ENCODE measurements around the gene GAL3ST3.
"Not testable (repeated sequence)": the region's sequence is repeated elsewhere in the genome, so short reads cannot be mapped to it uniquely, and the experiment has no call there.

GAL3ST3 gene, protein sequence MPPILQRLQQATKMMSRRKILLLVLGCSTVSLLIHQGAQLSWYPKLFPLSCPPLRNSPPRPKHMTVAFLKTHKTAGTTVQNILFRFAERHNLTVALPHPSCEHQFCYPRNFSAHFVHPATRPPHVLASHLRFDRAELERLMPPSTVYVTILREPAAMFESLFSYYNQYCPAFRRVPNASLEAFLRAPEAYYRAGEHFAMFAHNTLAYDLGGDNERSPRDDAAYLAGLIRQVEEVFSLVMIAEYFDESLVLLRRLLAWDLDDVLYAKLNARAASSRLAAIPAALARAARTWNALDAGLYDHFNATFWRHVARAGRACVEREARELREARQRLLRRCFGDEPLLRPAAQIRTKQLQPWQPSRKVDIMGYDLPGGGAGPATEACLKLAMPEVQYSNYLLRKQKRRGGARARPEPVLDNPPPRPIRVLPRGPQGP

GRCh38 chr11:66048547-66049323 is at the start of gene GAL3ST3:
Gene GAL3ST3 (minus strand): TSS chr11:66049161. CDS start chr11:66045415, 3,746 bp downstream.
- FAIRE-seq, result no peak

GRCh38 chr11:66092125-66092524 is 43.2 kb upstream of the GAL3ST3 start:
- FAIRE-seq, result not testable (repeated sequence)

- FAIRE-seq, result no peak
These were observed 41.3 kb upstream of the GAL3ST3 start for GRCh38 chr11:66090288-66090687.

- FAIRE-seq, result no peak
These were observed 40.1 kb upstream of the GAL3ST3 start for GRCh38 chr11:66089067-66089466.

DNA sequence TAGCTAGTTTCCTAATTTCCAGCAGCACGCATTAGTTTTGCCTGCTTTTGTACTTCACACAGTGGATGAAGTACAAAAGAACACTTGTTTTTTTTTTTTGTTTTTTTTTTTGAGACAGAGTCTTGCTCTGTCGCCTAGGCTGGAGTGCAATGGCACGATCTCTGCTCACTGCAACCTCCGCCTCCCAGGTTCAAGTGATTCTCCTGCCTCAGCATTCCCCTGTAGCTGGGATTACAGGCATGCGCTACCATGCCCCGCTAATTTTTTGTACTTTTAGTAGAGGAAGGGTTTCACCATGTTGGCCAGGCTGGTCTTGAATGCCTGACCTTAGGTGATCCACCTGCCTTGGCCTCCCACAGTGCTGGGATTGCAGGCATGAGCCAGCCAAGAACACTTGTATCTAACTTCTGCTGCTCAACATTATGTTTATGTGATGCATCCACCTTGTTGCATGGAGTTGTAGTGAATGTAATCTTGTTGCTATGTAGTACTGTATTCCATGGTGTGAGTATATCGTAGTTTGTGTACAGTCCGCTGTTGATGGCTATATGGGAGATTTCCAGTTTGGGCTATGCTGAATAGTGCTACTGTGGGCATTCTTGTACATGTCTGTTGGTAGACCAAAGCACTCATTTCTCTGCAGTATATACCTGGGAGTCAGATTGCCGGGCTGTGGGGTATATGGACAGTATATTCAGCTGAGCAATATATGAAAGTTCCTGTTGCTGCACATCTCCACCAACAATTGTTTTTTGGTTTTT is 38.4 kb upstream of the GAL3ST3 start:
- no peak for FAIRE-seq

DNA sequence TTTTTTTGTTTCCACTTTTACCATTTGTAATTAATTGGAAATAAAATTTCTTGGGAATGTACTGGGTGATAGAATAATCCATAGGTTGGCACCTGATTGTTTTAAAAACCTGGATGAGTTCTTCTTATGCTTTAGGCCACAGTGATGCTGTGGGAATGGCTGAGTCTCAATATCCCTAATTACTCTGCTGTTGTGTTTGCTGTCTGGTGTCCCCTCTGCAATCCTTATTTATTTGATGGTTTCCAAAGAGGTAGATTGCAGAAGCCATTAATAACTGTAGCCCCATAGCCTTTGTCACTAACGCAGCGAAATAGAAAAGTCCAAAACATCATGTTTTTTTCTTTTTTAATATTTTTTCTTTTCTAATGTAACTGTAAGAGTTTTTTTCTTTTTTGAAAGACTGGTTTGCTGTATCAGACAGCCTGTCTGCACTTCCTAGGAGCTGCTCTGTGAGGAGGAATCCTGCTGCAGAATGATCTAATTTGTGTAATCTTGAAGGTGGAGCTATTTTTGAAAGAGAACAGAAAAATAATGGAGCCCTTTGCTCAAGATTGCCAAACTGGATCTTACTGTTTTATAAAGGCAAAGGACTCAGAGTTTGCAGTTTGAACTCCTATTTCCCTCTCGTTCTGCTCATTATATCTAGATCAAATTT is 36.0 kb upstream of the GAL3ST3 start:
- FAIRE-seq, result no peak

- no peak for FAIRE-seq
These were observed 34.8 kb upstream of the GAL3ST3 start for GRCh38 chr11:66083767-66084166.

GRCh38 chr11:66082946-66083698 is 34.2 kb upstream of the GAL3ST3 start:
- FAIRE-seq, result no peak

GRCh38 chr11:66081505-66081904 is 32.5 kb upstream of the GAL3ST3 start:
- no peak for FAIRE-seq

DNA sequence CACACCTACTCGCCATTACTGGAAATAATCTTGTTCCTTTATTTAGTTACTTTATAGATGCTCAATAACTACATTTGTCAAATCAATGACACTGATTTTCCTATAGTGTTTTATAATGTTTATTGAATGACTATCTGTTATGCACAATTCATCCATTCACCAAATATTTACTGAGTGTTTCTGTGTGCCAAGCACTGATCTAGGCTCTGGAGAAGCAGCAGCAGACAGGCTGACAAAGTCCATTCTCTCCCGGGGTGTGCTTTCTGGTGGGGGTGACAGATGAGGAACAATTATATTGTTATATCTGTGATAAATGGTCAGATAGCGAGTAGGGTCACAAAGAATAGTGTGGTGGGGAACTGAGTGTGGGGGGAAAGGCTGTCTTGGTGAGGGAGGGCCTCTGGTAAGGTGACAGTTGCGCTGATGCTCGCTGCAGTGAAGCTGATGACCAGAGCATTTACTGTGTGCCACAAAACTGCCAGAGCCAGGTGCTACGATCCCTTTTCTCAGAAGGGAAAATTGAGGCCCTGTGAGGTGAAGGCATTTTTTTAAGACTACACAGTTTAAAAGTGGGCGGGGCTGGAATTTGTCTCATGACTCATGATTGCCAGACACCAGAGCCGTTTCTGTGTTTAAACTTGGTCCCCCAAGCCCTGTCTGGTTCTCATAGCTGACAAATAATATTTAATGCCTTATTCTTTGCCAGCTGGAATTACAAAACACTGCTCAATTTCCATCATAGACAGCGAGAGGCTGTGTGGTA is 31.3 kb upstream of the GAL3ST3 start:
- FAIRE-seq, result no peak

DNA sequence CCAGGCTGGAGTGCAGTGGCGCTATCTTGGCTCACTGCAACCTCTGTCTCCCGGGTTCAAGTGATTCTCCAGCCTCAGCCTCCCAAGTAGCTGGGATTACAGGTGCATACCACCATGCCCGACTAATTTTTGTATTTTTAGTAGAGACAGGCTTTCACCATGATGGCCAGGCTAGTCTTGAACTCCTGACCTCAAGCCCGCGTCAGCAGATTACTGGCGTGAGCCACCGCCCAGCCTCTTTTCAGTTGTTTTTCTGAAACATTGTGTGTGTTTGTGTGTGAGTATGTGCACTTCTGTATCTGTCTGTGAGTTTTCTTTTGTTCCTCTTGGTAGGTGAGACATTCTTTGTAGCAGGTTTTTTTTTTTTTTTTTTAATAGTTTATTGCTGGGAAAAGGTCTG is 30.0 kb upstream of the GAL3ST3 start:
- not testable (repeated sequence) for FAIRE-seq

DNA sequence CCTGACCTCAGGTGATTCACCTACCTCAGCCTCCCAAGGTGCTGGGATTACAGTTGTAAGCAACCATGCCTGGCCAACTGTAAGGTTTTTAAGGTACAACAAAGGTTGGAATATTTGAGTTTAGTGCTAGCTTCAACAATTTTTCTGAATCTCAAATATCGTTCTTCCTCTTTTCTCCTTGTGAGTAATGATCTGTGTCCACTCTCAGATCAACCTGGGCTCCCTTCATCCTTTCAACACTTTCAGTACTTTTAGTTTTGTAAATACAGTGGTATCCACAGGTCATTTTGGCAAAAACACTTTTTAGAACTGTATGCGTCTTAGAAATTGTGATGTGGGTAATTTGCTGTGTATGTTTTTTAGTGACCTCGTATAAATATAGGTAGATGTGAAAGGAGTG is 29.0 kb upstream of the GAL3ST3 start:
- no peak for FAIRE-seq

GRCh38 chr11:66076561-66076960 is 27.6 kb upstream of the GAL3ST3 start:
- FAIRE-seq, result no peak

DNA sequence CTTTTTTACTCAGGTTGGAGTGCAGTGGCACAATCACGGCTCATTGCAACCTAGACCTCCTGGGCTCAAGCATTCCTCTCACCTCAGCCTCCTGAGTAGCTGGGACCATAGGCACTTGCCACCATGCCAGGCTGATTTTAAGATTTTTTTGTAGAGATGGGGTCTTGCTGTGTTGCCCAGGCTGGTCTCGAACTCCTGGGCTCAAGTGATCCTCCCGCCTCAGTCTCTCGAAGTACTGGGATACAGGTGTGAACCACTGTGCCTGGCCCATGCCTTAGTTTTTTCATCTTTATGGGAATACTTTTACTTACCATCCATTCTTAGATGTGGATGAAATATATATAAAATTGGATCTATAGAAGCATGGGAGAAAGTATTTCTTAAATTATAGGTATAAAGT is 26.3 kb upstream of the GAL3ST3 start:
- FAIRE-seq, result no peak

GRCh38 chr11:66073669-66074068 is 24.7 kb upstream of the GAL3ST3 start:
- FAIRE-seq, result no peak

- no peak for FAIRE-seq
These were observed 23.6 kb upstream of the GAL3ST3 start for GRCh38 chr11:66072518-66072917.

DNA sequence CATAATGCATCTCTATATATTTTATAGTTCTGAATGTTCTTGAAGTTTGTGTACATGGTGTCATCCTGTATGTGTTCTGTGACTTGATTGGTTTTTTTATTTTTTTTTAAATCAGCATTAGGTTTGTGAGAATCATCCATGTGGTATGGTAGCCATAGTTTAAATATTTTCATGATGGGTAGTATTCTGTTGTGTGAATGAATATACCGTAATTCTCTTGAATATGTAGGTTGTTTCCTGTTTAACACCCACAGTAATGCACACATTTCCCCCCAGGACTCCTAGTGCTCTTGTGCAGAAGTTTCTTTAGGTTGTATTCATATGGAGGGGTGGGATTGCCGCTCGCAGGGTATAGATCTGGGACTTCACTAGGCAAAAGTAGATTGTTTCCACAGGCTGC is 23.1 kb upstream of the GAL3ST3 start:
- no peak for FAIRE-seq

- no peak for FAIRE-seq
These were observed 22.4 kb upstream of the GAL3ST3 start for GRCh38 chr11:66071381-66071801.

DNA sequence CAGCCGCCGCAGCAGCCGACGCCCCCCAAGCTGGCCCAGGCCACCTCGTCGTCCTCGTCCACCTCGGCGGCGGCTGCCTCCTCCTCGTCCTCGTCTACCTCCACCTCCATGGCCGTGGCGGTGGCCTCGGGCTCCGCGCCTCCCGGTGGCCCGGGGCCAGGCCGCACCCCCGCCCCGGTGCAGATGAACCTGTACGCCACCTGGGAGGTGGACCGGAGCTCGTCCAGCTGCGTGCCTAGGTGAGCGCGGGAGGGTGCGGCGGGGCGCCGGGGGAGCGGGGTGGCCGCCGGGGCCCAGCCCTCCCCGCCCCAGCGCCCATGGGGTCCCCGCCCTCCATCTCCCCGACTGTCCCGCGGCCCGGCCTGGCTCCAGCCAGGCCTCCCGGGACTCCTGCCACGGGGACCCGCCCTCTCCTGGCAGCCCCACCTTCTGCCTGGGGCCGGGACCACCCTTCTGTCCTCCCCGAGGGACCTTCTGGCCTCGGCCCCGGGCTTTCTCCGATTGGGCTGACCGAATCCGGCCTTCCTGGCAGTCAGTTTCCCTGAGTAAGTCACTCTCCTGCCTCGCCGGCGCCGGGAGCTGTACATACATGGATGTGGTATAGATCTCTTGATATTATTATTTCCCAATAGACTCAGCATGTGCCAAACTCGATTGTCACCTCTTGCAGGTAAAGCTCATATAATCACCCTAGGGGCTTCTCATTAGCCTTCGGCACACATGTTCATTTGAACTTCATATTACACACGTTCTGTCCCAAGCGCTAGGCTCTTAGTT is 21.8 kb upstream of the GAL3ST3 start:
- FAIRE-seq, result no peak
